Mesothelial cell of epicardium (in vitro differentiated cells): Measurements from ENCODE around the gene ATF3. TPM values are rescaled to one million over a fixed set of nuclear protein-coding genes. Genes with fewer than 3 reads are reported as not detected.

ENCODE experiments used
- DNase-seq, 2 experiments: peaks; one replicate each; pipeline ENCODE4 v3.0.0; 2021; ENCODE audit warnings: low spot score in 2 of 2; ENCODE audit not compliant: unreplicated experiment in 2 of 2
- H3K27ac Mint-ChIP-seq: 2 replicates; pipeline ENCODE4 v1.8.0; 2021; ENCODE audit warnings: mixed read lengths
- H3K27me3 Mint-ChIP-seq: 2 replicates; pipeline ENCODE4 v1.8.0; 2021; ENCODE audit warnings: low read depth, mixed read lengths
- H3K36me3 Mint-ChIP-seq: 2 replicates; pipeline ENCODE4 v1.8.0; 2021; ENCODE audit warnings: mixed read lengths
- H3K4me1 Mint-ChIP-seq: 2 replicates; pipeline ENCODE4 v1.8.0; 2021; ENCODE audit warnings: mixed read lengths
- H3K4me3 Mint-ChIP-seq: 2 replicates; pipeline ENCODE4 v1.8.0; 2021; ENCODE audit warnings: mild to moderate bottlenecking, moderate library complexity, mixed read lengths
- H3K9me3 Mint-ChIP-seq: 2 replicates; pipeline ENCODE4 v1.8.0; 2021; ENCODE audit warnings: mixed read lengths
- CTCF ChIP-seq: fragments of 200-600 bp; sonication (generic); IDR thresholded peaks from one replicate; pipeline ENCODE4 v1.5.0; 2021; ENCODE audit warnings: antibody characterized with exemption; ENCODE audit not compliant: unreplicated experiment
- total RNA-seq: library from RNA; stranded (reverse); gene quantifications from 3 replicates; pipeline ENCODE4 v1.2.1, GENCODE V29; 2021

Gene ATF3
- total RNA-seq, 1 donor from 2014 or later = 147 TPM

GRCh38 chr1:212565079-212565478 lies 43.5 kb upstream of the ATF3 start:
- DNase-seq = no peak
- no peak overlapping the region for H3K4me3 Mint-ChIP-seq
- H3K9me3 Mint-ChIP-seq = peaks cover 4% of the 10 kb centered on the region
- TF ChIP-seq CTCF = no peak
- H3K36me3 Mint-ChIP-seq = no peaks in the 10 kb centered on the region
- H3K27ac Mint-ChIP-seq = no peak overlapping the region
- H3K4me1 Mint-ChIP-seq = peaks cover 22% of the 10 kb centered on the region
- H3K27me3 Mint-ChIP-seq = no peaks in the 10 kb centered on the region

GRCh38 chr1:212565571-212566305 lies 42.8 kb upstream of the ATF3 start:
- H3K27me3 Mint-ChIP-seq = no peaks in the 10 kb centered on the region
- H3K4me1 Mint-ChIP-seq = peaks cover 22% of the 10 kb centered on the region
- no peak for TF ChIP-seq CTCF
- H3K9me3 Mint-ChIP-seq = peaks cover 4% of the 10 kb centered on the region
- H3K27ac Mint-ChIP-seq = peak overlapping the region; percentile 98
- peak overlapping the region; percentile 79 for H3K4me3 Mint-ChIP-seq
- H3K36me3 Mint-ChIP-seq = no peaks in the 10 kb centered on the region
- no peak for DNase-seq

DNA sequence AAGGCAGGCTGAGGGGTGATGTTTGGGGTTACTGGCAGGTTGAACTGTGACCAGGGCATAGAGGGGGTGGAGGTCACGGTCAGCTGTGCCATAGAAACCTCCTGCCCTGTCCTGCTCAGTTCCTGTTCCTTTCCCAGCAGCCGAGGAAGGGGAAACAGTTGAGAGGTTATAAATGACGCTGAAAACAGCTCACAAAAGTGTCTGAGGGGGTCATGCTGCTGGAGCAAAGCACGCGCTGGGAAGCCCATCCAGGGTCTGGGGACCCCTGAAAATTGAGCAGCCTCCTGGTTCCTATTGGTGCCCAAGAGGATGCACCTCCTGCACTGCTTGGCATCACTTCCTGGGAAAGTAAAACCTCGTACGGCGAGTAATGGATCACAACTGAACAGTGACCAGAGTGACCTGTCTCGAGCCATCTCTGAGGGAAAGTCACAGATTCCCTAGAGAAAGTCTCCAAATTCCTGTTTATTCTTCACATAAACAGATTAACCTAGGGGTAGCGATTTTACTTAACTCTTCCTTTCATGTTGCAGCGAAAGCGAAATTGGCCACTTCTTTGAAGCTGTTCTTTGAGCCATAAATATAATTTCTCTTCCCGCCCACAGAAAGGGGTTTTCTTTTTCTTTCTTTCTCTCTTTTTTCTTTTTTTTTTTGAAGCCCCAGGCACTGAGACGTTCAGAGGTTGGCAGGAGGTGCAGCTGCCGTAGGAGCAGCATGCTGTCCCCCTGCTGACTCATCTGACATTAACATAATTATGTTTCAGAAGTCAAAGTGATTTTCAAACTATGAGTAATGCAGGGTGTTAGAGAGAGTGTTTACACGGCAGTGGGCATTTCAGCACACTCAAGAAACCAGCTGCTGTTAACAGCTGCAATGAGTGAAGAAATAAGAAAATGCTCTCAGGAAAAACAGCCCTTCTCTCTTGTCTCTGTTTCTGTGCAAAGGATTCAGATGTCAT lies 41.8 kb upstream of the ATF3 start:
- no peak for TF ChIP-seq CTCF
- no peak for DNase-seq
- Mint-ChIP-seq H3K9me3 (peaks cover 4% of the 10 kb centered on the region), H3K36me3 (no peaks in the 10 kb centered on the region), H3K27ac (peak overlapping the region; percentile 98), H3K27me3 (no peaks in the 10 kb centered on the region), H3K4me1 (peaks cover 22% of the 10 kb centered on the region), H3K4me3 (peak overlapping the region; percentile 79)

DNA sequence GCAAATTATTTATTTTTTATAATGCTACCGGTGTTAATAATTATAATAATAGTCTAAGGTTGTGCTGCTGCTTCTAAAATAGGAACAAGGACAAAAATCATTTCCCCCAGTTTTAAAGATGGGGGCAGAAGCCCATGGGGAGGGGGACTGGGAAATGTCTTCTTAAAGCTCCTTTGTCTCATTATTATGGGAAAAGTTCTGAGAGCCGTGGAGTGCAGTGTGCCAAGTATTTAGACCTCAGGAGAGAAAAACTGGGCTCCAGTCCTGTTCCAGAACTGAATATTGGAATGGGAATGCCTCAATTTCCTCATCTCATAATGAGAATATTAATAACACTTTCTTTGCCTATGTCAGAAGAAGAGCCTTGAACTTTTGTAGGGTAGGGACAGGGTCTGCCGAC lies 40.9 kb upstream of the ATF3 start:
- DNase-seq = no peak
- no peaks in the 10 kb centered on the region for H3K27me3 Mint-ChIP-seq
- TF ChIP-seq CTCF = no peak
- H3K27ac Mint-ChIP-seq = peak overlapping the region; percentile 98
- no peaks in the 10 kb centered on the region for H3K36me3 Mint-ChIP-seq
- H3K9me3 Mint-ChIP-seq = peaks cover 4% of the 10 kb centered on the region
- H3K4me1 Mint-ChIP-seq = peaks cover 22% of the 10 kb centered on the region
- no peak overlapping the region for H3K4me3 Mint-ChIP-seq

- Mint-ChIP-seq H3K4me3 (no peak overlapping the region), H3K27ac (peak overlapping the region; percentile 14), H3K36me3 (no peaks in the 10 kb centered on the region), H3K27me3 (no peaks in the 10 kb centered on the region), H3K4me1 (peaks cover 22% of the 10 kb centered on the region), H3K9me3 (no peaks in the 10 kb centered on the region)
- no peak for TF ChIP-seq CTCF
- no peak for DNase-seq
Observed at GRCh38 chr1:212568978-212569537, 39.5 kb upstream of the ATF3 start.
